Subcutaneous abdominal adipose tissue (tissue), 5 donors: ENCODE data around the gene SLC6A8.
"Not testable (repeated sequence)": the region's sequence is repeated elsewhere in the genome, so short reads cannot be mapped to it uniquely, and the experiment has no call there.

ENCODE experiments used
- H3K27ac ChIP-seq: one replicate; pipeline ENCODE4 v1.7.0; 2013; ENCODE audit warnings: low read depth, mild to moderate bottlenecking, inconsistent platforms, low read length, moderate library complexity
- H3K27me3 ChIP-seq, 5 donors: one replicate each; pipeline ENCODE4 v1.7.0; 2013; ENCODE audit warnings: low read length in 5 of 5, inconsistent platforms in 1 of 5; ENCODE audit not compliant: control insufficient read depth in 5 of 5, insufficient read depth in 4 of 5
- H3K36me3 ChIP-seq, 5 donors: one replicate each; pipeline ENCODE4 v1.7.0; 2013; ENCODE audit warnings: low read length in 5 of 5; ENCODE audit not compliant: control insufficient read depth in 5 of 5, insufficient read depth in 5 of 5
- H3K4me1 ChIP-seq, 5 donors: one replicate each; pipeline ENCODE4 v1.7.0; 2013; ENCODE audit warnings: low read length in 5 of 5, mild to moderate bottlenecking in 3 of 5, moderate library complexity in 1 of 5; ENCODE audit not compliant: control insufficient read depth in 5 of 5, insufficient read depth in 5 of 5
- H3K4me3 ChIP-seq, 5 donors: one replicate each; pipeline ENCODE4 v1.7.0; 2013; ENCODE audit warnings: low read length in 5 of 5, low read depth in 1 of 5
- H3K9ac ChIP-seq, 5 donors: one replicate each; pipeline ENCODE4 v1.7.0; 2013; ENCODE audit warnings: low read length in 5 of 5, mild to moderate bottlenecking in 4 of 5, moderate library complexity in 3 of 5
- H3K9me3 ChIP-seq, 5 donors: one replicate each; pipeline ENCODE4 v1.7.0; 2013; ENCODE audit warnings: low read length in 5 of 5; ENCODE audit not compliant: control insufficient read depth in 5 of 5
- donor health status: healthy.
- donor health status: healthy.
- donor health status: healthy.
- donor health status: healthy.
- donor health status: healthy.

The SLC6A8 gene

DNA sequence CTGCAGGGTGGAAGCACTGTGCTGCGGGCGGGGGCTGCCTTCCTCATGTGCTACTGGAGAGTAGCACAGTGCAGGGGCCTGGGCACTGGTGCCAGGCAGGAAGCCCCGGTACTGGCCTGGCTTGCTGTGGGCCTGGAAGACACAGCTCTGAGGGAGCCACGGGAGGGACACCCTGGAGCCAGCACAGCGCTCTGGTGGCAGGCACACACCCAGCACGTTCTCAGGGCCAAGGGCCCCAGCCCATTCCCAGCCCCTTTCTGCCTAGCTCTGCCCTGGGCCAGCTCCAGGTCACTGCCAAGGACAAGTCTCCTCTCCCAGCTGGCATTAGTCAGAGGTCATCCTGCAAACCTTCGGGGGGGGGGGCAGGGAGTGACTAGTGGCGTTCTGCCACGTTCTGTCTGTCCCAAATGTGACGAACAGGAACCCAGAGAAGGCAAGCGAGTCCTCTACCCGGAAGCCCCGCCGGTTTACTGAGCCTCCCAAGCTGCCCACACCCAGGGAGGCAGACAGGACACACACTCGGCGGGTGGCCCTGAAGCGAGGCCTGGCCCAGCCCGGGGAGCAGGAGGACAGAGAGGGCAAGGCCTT, 12.2 kb downstream of the SLC6A8 start:
- H3K27me3 ChIP-seq, H3K27ac ChIP-seq, H3K9me3 ChIP-seq, H3K4me3 ChIP-seq, H3K9ac ChIP-seq: not testable (repeated sequence)
- peaks cover 0 to 74% (median 37%) of the 10 kb centered on the region in 5 donors for H3K36me3 ChIP-seq
- peaks cover 0 to 18% (median 0%) of the 10 kb centered on the region in 5 donors for H3K4me1 ChIP-seq

DNA sequence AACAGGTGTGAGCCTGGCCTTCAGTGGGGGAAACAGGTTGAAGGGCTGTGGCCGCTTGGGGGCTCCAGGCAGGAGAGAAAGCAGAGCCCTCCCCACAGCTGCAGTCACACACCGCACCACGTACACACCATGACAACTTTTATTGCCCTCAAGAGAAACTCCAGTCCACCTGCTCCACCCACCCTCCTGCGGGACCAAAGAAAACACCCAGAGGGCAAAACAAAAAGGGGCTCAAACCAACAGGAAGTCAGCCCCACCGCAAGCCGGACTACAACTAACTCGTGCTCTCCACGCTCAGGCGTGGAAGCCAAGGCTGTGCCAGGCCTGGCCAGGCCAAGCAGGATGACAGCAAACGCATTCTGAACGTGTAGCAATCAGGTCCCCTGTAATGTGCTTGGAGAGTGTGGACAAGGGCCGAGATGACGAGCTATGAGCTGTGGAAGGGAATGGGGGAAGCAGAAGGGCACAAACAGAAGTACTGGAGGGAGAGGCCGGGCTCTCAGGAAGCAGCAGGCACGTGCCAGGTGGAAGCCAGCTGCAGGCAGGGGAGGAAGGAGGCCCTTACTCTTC, 12.7 kb downstream of the SLC6A8 start:
- Histone ChIP-seq H3K4me3 (no peak overlapping the region), H3K9me3 (no peaks in the 10 kb centered on the region), H3K9ac (no peak overlapping the region), H3K27me3 (peaks cover 0 to 8% (median 2%) of the 10 kb centered on the region in 5 donors), H3K4me1 (peaks cover 0 to 18% (median 0%) of the 10 kb centered on the region in 5 donors), H3K27ac (no peak overlapping the region), H3K36me3 (peaks cover 0 to 80% (median 37%) of the 10 kb centered on the region in 5 donors)

DNA sequence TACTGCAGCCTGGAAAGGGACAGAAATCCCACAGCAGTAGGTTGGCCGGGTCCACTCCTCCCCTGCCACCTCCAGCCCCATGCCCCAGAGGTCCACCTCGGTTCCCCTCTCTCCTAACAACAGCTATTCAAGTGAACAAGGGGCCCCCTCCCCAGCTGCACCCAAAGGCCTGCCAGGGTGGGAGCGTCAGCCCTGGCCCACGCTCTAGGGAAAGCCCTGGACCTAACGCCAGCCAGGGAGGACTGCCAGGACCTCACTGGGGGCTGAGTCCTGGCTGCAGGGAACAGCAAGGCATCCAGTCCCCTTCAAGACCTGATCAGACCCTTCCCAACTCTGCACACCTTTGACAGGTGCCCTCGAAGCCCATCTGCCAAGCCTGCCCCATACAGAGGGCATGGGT, 13.2 kb downstream of the SLC6A8 start:
- Histone ChIP-seq H3K4me3 (no peak overlapping the region), H3K4me1 (peaks cover 0 to 18% (median 0%) of the 10 kb centered on the region in 5 donors), H3K36me3 (peaks cover 0 to 78% (median 37%) of the 10 kb centered on the region in 5 donors), H3K9ac (no peak overlapping the region), H3K27me3 (peaks cover 0 to 8% (median 2%) of the 10 kb centered on the region in 5 donors), H3K27ac (no peak overlapping the region), H3K9me3 (no peaks in the 10 kb centered on the region)

- no peak overlapping the region for H3K4me3 ChIP-seq
- no peaks in the 10 kb centered on the region for H3K9me3 ChIP-seq
- H3K36me3 ChIP-seq = peaks cover 0 to 73% (median 37%) of the 10 kb centered on the region in 5 donors
- peaks cover 0 to 11% (median 2%) of the 10 kb centered on the region in 5 donors for H3K27me3 ChIP-seq
- H3K27ac ChIP-seq = no peak overlapping the region
- peaks cover 0 to 20% (median 3%) of the 10 kb centered on the region in 5 donors for H3K4me1 ChIP-seq
- no peak overlapping the region for H3K9ac ChIP-seq
Measured at GRCh38 chrX:153701706-153702105, 14.0 kb downstream of the SLC6A8 start.

- Histone ChIP-seq H3K27ac (no peak overlapping the region), H3K9me3 (no peaks in the 10 kb centered on the region), H3K9ac (no peak overlapping the region), H3K27me3 (peaks cover 0 to 12% (median 2%) of the 10 kb centered on the region in 5 donors), H3K36me3 (peaks cover 0 to 65% (median 35%) of the 10 kb centered on the region in 5 donors), H3K4me3 (no peak overlapping the region), H3K4me1 (peaks cover 0 to 22% (median 3%) of the 10 kb centered on the region in 5 donors)
Measured at GRCh38 chrX:153702336-153703035, 14.8 kb downstream of the SLC6A8 start.

GRCh38 chrX:153703036-153703370, 15.3 kb downstream of the SLC6A8 start:
- peaks cover 0 to 12% (median 2%) of the 10 kb centered on the region in 5 donors for H3K27me3 ChIP-seq
- H3K36me3 ChIP-seq = peaks cover 0 to 60% (median 35%) of the 10 kb centered on the region in 5 donors
- no peak overlapping the region for H3K4me3 ChIP-seq
- no peaks in the 10 kb centered on the region for H3K9me3 ChIP-seq
- no peak overlapping the region for H3K27ac ChIP-seq
- no peak overlapping the region for H3K9ac ChIP-seq
- H3K4me1 ChIP-seq = peaks cover 0 to 24% (median 3%) of the 10 kb centered on the region in 5 donors

DNA sequence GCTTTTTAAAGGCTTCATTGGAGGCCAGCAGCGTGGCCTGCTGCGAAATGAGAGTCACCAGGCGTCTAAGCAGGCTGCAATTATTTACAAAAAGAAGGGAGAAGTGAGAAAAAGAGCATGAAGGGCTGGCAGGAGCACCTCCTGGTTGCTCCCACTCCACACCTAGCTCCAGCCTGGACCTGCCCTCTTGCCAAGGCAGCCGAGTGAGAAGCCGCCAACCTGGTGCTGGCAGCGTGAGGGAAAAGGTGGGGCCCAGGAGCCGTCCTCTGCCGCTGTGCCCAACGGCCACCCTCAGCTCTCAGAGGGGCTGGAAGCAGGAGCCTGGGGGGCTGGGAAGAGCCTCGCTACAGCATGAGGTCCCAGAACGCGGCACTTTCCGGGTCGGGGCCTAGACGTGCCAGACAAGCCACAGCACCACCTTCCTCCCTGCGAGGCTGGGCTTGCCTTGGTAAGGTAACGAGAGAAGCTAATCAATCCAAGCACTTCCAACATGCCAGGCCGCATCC, 16.3 kb downstream of the SLC6A8 start:
- Histone ChIP-seq H3K36me3 (peaks cover 0 to 54% (median 32%) of the 10 kb centered on the region in 5 donors), H3K4me1 (peaks cover 0 to 28% (median 6%) of the 10 kb centered on the region in 5 donors), H3K9ac (no peak overlapping the region), H3K27ac (no peak overlapping the region), H3K27me3 (peaks cover 0 to 10% (median 2%) of the 10 kb centered on the region in 5 donors), H3K9me3 (no peaks in the 10 kb centered on the region), H3K4me3 (no peak overlapping the region)

DNA sequence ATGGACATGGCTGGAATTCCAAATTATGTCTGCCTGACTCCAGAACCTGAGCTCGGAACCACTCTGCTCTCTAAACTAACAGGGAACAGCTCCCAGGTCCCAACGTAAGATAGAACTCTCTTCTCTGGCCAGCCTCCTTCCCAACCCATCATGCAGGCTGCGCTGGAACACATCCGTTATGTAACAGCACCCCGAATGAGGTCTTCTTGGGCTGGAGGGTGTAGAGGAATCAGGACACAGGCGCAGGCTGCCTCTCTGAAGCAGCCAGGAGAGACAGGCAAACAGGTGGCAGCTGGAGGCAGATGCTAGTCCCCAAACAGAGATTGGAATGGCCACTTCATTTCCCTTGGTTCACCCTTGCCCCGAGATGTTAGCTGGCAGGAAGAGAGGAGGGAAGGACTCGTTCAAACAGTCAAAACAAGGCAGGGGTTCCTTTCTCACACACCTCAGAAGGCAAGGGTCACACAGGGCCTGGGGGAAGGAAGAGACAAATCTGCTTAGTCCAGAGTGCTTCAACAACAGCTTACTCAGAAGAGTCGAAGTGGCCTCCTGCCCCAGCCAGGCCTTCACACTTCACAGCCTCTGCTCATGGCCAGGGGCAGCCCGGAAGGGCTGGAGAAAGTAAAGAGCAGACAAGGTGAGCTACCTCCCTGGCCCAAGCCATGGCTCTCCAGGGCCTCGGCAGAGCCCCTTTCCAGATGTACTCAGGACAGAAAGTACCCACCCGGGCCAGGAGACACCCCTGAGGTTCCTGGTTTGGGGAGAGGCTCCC, 17.1 kb downstream of the SLC6A8 start:
- H3K27me3 ChIP-seq, H3K9me3 ChIP-seq, H3K27ac ChIP-seq, H3K9ac ChIP-seq, H3K4me3 ChIP-seq: not testable (repeated sequence)
- H3K4me1 ChIP-seq = peaks cover 0 to 28% (median 6%) of the 10 kb centered on the region in 5 donors
- H3K36me3 ChIP-seq = peaks cover 0 to 56% (median 32%) of the 10 kb centered on the region in 5 donors

DNA sequence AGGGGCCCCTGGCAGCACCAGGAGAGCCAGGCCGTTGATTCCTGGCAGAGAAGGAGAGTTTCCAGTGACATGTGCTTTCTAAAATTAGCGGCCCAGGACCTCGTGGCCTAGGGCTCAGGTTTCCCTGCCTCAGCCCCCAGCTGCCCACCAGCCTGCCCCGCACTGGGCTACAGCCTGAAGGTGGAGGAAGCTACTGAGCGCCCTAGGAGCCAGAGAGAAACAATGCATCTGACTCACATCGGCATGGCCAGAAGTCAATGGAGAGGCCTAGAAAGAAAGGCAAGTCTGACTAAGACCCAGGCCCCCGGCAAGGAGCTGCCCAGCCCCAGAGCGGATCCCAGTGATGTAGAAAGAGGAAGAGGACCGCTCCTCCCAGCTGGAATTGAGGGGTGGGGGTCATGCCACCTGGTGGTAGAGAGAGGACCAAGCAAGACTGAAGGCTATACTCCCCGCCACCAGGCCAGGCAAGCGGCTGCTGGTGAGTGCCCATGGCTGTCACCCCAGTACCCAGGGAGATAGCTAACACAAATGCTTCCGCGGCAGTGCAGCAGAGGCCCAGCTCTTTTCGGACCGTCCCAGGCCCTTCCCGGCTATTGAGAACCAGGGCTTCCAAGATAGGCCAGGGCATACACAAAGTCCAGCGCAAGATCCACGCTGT, 17.8 kb downstream of the SLC6A8 start:
- not testable (repeated sequence) for H3K9ac ChIP-seq, H3K9me3 ChIP-seq, H3K27ac ChIP-seq, H3K4me3 ChIP-seq
- Histone ChIP-seq H3K4me1 (peaks cover 0 to 23% (median 6%) of the 10 kb centered on the region in 5 donors), H3K36me3 (peaks cover 0 to 62% (median 33%) of the 10 kb centered on the region in 5 donors), H3K27me3 (peaks cover 0 to 13% (median 3%) of the 10 kb centered on the region in 5 donors)
